GM21737 (cell line): ENCODE data around the gene MOCS1.

Source experiments
- ATAC-seq: cut with Tn5 transposase; IDR thresholded peaks from one replicate; pipeline ENCODE4 v1.9.1; 2021; ENCODE audit warnings: mild to moderate bottlenecking, moderate library complexity; ENCODE audit not compliant: unreplicated experiment

Gene MOCS1

GRCh38 chr6:39925191-39925930, 8.9 kb downstream of the MOCS1 start:
- ATAC-seq = no peak

- ATAC-seq = no peak
Measured at GRCh38 chr6:39924283-39924682, 10.0 kb downstream of the MOCS1 start.

- ATAC-seq = no peak
Measured at GRCh38 chr6:39923861-39924260, 10.4 kb downstream of the MOCS1 start.

GRCh38 chr6:39923394-39923793, 10.9 kb downstream of the MOCS1 start:
- ATAC-seq = no peak

GRCh38 chr6:39922821-39923220, 11.4 kb downstream of the MOCS1 start:
- ATAC-seq = no peak

- no peak for ATAC-seq
Measured at GRCh38 chr6:39920157-39920556, 14.1 kb downstream of the MOCS1 start.

- no peak for ATAC-seq
Measured at GRCh38 chr6:39918831-39919230, 15.4 kb downstream of the MOCS1 start.

- ATAC-seq = no peak
Measured at GRCh38 chr6:39917981-39918380, 16.3 kb downstream of the MOCS1 start.

GRCh38 chr6:39917329-39917728, 16.9 kb downstream of the MOCS1 start:
- ATAC-seq = no peak

GRCh38 chr6:39915866-39916265, 18.4 kb downstream of the MOCS1 start:
- no peak for ATAC-seq

GRCh38 chr6:39914239-39914638, 20.0 kb downstream of the MOCS1 start:
- no peak for ATAC-seq

GRCh38 chr6:39913391-39913916, 20.8 kb downstream of the MOCS1 start:
- ATAC-seq = no peak

GRCh38 chr6:39912446-39912845, 21.8 kb downstream of the MOCS1 start:
- ATAC-seq = no peak

GRCh38 chr6:39911513-39912125, 22.6 kb downstream of the MOCS1 start:
- no peak for ATAC-seq

GRCh38 chr6:39910744-39911143, 23.5 kb downstream of the MOCS1 start:
- no peak for ATAC-seq

GRCh38 chr6:39910164-39910563, 24.1 kb downstream of the MOCS1 start:
- ATAC-seq = no peak

GRCh38 chr6:39909701-39910100, 24.6 kb downstream of the MOCS1 start:
- no peak for ATAC-seq

GRCh38 chr6:39908838-39909583, 25.3 kb downstream of the MOCS1 start:
- no peak for ATAC-seq

GRCh38 chr6:39907871-39908575, 26.2 kb downstream of the MOCS1 start:
- ATAC-seq = no peak

GRCh38 chr6:39906318-39906761, 27.9 kb downstream of the MOCS1 start:
- ATAC-seq = no peak

- no peak for ATAC-seq
Measured at GRCh38 chr6:39905640-39905975, 28.7 kb downstream of the MOCS1 start.
